GM21367 (cell line): Measurements from ENCODE around the gene SRGAP3.

Experiments used
- ATAC-seq: cut with Tn5 transposase; IDR thresholded peaks from one replicate; pipeline ENCODE4 v1.9.1; 2021; ENCODE audit not compliant: unreplicated experiment

SRGAP3 gene

DNA sequence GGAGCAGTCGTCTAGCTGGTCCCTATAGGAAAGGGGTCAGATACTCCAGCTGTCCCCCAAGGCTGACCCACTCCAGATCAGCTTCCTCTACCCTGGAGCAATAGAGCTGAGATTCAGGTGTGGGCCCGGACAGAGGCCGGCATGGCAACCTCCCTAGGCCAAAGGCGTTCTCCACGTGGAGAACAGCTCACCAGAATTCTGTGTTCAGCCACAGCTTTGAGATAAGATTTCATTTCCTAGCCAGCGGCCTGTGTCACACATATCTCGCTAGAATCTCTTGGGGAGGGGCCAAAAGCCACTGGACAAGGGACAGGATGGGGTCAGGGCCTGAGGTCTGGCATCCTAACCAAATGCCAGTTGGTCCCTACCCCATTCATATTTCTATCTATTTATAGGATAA lies 20.1 kb downstream of the SRGAP3 start:
- no peak for ATAC-seq

DNA sequence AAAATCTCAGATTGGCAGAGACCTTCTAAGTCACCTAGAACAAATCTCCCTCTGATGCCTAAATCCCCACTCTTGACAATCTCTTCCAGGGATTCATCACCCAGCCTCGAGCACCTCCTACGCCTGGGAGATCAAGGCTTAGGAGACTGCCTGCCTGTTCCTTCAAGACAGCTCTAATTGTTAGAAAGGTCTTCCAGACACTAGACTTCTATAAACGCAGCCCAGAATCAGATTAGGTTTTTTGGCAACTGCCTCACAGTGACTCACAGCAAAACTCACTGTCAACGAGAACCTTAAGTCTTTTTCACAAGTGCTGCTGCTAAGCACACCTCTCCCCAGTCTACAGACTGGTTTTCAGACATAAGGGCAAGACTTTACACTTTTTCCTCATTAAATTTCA lies 23.1 kb downstream of the SRGAP3 start:
- ATAC-seq: no peak

DNA sequence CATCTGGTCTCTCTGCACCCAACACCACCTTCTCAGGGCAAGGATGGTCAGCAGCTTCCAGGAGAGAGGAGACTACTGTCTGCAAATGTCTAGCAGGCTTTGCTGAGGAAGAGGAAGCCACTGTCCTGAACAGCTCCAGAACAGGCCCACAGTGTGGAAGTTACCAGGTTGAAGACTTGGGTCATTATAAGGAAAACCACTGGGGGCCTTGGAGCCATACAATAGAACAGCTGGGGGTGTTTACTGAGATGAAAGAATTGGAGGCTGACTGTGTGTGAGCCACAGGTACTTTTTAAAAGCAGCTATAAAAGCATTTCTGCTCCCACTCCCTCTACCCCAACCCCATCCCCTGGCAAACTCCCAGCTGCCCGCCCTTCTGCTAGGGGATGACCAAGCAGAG lies 24.2 kb downstream of the SRGAP3 start:
- ATAC-seq: no peak

DNA sequence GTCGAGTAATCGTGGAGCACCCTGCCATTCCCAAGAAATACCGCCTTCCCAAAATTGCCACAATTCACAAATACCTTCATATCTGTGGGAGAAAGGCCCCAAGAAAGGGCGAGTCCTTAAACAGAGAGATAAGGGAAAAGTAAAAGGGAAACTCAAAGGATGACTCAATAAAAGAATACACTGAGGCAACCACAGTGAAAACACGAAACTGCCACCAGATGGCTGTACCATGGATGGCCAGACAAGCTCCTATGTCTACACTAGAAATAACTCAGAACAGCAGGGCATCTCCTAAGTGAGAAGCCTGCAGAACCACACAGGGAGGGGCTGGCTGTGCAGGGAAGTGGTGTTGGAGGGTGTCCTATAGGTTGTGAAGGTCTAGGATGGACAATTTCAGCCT lies 25.0 kb downstream of the SRGAP3 start:
- peak; percentile 94 for ATAC-seq

DNA sequence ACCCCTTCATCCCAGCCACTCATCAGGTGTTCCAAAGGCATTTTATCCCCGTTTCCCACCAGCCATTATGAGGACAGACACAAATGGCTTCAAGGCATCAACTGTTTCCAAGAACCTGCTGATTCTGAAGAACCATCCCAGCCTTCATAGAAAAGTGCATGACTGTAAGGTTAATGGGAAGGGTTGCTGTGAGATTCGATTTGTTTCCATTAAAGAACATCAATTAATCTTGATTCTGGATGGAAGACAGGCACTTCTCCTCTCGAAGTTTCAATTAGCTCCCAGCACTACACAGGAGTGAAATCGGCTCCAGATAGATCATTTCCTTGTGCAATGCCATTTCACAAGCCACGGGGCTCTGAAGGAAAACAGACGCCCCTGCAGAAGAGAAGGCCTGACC lies 25.8 kb downstream of the SRGAP3 start:
- no peak for ATAC-seq

DNA sequence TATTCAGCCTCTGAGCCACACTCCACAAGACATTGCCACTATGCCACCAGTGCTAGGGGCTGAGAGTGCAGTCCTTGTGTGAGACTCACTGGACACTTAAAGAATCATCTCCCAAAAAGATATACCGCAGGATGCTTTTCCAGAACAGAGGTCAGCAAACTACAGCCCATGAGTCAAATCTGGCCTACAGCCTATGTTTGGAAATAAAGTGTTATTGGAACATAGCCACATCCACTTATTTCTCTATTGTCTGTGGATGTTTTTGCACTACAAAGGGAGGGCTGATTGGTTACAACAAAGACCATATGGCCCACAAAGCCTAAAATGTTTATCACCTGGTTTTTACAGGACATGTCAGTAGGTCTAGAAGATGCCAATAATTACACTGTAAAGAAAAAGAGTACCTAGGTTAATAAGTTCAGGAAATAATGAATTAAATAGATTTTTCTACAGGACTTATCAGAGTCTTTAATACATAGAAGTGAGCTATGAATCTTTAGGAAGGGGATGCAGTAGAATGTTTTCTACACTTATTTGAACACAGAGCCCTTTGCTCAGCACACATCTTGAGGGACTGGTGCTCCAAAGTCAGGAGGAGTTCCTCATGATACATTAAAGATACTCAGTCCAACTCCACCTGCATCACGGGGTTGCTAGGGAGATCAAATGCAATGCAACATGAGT lies 26.3 kb downstream of the SRGAP3 start:
- ATAC-seq: no peak

DNA sequence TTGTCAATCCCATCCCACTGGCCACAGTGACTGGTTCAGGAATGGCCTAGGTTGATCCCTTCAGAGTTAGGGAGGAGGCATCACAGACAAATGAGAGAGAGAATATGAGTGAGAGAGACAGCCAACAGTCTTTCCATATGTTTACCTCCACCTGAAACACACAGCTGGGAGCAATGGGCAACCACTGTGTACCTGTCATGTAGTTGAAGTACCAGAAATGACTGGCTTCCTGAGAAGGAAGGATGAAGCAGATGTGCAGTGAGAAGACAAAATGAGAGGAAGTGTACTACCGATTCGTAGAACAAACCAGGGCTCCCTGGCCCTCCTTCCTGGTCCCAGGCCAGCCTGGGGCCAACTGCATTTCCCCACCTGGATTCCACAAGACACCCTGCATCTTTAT lies 27.4 kb downstream of the SRGAP3 start:
- no peak for ATAC-seq

DNA sequence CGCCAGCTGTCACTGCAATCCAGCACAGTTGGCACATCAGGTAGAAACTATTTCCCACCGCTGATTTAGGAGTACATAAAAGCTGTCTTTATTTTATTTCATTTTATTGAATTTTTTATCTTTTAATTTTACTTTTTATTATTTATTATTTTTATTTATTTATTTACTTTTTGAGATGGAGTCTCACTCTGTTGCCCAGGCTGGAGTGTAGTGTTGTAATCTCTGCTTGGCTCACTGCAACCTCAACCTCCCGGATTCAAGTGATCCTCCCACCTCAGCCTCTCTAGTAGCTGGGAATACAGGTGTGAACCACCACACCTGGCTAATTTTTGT lies 31.0 kb downstream of the SRGAP3 start:
- no peak for ATAC-seq

DNA sequence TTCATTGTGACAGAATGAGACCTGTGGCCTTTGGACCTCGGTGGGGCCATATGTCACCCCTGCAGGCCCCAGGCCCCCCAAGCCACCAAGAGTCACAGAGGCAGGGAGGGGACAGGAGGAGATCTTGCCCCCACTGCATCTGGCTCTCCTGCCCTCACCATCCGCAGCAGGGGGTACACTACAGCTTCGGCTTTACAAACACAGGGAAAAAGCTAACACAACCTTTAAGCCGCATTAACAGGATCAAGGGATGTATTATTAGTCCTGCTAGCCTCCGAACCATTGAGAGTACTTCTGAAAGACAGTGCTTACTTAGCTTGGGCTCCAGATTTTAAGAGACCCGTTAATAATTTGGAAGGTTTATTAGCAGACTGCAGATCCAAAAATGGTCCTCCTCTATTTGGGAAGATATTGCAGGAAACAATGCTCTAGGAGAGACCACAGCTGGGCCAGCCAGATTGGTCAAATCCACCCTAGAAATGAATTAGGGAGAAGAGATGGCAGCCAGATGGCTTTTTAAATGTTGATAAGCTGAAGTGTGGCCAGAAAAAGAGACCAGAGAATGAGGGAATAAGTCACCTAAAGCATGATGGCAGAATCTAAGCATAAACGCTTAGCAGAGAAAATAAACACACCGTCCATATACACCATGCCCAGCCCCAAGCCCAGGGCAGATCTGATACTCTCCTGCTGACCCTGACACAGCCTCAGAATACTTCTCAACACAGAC lies 31.5 kb downstream of the SRGAP3 start:
- ATAC-seq: no peak

DNA sequence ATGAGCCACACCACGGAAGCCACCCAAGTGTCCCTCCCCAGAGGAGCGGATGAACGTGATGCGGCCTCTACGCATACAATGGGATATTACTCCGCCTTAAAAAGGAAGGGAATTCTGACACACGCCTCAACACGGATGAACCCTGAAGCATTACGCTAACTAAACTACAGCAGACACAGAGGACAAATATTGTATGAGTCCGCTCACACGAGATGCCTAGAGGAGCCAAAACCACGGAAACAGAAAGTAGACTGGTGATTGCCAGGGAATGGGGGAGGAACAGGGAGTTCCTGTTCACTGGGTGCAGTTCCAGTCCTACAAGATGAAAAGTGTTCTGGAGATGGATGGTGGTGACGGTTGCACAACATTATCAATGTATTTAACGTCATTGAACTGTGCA lies 32.7 kb downstream of the SRGAP3 start:
- ATAC-seq: no peak

DNA sequence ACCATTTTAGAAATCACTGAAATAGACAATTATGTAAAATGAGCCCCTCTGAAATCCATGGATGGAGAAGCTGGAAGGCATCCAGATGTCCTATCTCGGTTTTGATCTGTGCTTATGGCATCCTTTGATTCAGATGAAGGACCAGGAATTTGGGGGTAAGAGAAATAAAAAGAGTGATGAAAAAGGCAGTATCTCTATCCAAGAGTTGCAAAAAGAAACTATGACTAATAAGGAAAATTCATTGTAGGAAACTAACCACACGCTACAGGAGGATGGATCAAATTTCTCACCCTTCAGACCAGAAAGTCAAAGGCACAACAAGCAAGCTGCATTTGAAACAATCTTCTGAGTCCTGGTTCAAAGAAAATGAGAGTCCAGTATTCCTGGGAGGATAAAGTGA lies 34.8 kb downstream of the SRGAP3 start:
- ATAC-seq: no peak

DNA sequence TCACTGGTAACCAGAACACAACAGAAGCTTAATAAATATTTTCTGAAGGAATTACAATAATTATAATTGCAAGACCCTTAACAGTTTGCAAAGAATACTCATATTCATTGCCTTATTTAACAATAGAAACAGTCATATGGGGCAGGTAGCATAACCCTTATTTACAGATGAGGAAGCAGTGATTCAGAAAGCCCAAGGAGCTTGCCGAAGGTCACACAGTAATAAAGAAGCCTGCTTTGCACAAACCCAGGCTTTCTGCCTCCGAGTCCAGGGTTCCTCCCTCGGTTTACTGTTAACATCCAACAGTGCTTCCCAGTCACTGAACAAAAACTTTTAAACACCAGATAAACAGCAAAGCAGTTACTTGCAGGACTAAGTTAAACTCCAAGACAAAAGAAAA lies 35.3 kb downstream of the SRGAP3 start:
- ATAC-seq: no peak

DNA sequence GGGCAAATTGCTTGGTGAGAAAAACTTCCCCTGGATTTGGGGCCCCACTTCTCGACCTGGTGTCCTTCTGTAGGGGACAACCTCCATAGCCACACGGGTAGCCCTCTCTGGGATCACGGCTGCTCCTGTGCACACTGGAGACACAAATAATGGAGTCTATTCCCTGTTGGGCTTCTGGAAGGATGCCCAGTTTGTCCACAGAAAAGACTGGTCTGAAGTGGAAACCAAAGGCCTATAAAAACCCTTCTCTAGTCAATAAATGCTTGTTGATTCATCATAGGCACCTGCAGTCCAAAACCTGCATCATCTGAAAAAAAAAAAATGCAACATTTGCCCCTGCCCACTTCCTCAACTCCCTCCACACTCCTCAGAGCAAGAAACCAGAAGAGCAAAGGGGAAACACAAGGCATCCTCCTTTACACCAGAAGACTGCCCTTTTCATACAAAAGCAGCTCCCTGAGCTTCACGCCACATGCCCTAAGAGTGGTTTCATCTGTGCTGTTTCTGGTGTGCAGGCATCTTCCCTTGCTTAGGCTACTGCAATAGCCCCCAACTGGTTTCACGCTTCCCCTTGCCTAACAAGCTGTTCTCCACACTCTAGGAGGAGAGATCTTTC lies 36.3 kb downstream of the SRGAP3 start:
- no peak for ATAC-seq

DNA sequence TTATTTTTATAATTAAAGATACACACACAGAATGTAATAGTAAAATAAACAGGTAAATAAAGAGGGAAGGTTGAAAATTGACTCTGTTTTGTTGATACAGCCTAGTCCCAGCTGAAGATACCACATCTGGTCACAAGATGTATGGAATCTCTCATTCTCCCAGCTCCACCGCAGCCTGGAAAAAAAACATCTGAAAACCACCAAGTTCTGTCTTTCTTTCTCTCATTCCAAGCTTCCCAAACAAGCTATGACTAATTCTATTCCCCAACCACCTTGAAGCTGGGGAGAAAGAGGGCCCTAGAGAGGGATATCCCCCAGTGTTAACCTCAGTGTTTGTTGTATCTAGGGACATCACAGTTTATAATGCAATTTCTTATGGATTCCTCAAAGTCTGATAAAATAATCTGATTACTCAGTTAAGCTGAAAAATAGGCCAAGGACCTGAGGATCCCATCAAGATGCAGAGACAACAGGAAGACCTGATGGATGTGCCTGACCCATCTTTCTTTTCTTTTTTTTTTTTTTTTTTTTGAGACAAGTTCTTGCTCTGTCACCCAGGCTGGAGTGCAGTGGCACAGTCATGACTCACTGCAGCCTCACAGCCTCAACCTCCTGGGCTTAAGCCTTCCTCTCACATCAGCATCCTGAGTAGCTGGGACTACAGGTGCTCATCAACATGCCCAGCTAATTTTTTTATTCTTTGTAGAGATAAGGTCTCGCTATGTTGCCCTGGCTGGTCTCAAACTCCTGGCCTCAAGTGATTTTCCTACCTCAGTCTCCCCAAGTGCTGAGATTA lies 38.1 kb downstream of the SRGAP3 start:
- no peak for ATAC-seq

DNA sequence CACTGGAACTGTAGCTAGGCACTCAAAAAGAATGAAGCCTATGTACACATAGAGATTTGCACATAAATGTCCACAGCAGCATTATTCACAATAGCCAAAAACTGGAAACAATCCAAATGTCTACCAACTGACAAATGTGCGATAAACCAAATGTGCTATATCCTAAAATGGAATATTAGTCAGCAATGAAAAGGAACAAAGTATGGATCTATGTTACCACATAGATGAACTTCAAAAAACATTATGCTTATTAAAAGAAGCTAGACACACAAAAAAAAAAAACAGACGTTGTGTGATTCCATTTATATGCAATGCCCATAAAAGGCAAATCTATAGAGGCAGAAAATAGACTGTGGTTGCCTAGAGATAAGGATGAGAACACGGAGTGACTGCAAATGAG lies 39.7 kb downstream of the SRGAP3 start:
- no peak for ATAC-seq

DNA sequence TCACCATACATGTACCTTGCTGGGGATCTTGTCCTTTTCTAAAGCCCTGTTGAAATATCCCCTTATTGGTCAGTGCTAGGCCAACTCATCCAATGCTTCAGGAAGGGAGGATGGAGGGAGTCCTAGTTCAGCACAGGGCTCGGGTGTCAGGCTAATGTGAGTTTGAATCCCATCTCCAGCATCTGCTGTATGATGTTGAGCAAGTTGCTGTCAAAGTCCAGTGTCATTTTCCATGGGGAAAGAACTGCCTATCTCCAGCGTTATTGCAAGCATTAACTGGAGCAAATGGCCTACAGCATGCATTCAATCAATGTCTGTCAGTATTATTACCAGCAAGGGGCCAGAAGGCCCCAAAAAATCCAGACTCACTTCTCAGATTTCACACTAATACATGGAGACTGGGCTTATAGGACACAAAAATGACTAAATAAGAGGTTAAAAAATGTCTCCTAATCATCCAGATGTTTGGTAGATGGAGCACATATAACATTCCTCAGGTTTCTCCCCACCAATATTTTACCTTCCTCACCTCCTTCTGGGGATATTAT lies 40.8 kb downstream of the SRGAP3 start:
- ATAC-seq: no peak

DNA sequence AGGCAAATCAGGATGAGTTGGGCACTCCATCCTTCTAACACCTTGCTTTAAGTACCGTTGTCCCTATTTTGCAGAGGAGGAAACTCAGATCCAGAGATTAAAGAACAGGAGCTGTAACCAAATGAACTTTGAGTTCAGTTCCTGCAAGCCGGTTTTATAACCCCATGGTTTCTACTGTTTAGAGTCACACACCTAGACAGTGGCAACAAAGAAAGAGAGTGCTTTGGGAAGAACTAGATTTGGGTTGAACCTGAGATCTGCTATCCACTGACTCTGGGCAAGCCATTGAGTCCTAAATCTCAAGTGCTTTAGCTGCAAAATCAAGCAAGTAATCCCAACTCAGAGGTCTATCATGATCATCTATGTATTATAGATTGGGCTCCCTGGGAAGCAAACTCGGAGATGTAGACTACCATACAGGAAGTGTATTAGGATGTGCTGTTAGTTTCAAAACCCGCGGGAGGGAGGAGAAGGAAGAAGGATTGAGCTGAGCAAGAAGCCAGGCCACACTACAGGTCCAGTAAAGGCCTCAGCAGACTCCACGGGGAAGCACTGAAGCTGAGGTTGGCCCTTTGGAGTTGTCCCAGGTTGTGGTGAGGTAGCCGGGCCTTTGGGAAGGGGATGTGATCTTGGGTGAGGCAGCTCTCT lies 42.2 kb downstream of the SRGAP3 start:
- ATAC-seq: no peak

DNA sequence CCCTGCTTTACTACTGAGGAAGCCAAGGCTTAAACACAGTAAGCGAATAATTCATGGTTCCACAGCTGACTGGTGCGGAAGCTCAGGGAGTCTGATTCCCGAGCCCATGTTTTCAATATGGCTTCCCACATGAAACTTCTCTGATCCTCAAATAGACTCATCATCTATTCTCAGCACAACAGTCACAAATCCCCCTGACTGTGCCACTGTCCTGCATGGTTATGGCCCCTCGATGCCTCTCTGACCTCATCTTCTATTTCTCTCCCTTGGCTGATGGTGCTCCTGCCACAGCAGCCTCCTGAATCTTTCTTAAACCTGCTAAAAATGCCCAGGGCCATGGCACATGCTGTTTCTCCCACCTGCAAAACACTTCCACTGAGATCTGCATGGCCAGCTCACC lies 43.2 kb downstream of the SRGAP3 start:
- ATAC-seq: no peak

DNA sequence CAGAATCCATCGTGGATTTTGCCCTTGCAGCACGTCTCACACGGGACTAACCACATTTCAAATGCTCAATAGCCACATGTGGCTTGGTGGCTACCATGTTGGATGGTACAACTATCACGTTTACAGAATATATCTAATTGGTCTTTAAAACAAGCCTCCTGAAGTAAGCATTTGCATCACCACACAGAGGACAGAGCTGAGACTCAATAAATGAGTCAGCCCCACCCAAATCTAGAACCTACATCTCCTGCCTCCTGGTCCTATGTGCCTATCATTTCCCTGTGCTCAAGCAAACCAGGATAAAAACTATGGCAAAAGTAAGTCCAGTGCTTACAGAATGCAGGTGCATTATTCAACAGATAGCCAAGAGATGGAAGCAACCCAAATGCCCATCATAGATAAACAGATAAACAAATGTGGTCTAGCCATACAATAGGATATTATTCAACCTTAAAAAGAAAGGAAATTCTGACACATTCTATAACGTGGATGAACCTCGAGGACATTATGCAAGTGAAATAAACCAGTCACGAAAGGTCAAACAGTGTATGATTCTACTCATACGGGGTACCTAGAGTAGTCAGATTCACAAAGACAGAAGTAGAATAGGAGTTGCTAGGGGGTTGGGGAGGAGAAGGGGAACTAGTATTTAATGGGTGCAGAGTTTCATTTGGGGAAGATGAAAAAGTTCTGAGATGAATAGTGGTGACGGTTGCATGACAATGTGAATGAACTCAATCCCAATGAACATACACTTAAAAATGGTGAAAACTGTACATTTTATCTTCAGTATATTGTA lies 43.9 kb downstream of the SRGAP3 start:
- no peak for ATAC-seq
